Thymus (tissue), 14 donors: Measurements from ENCODE around the gene ZNF514. TPM values are rescaled to one million over a fixed set of nuclear protein-coding genes. Genes with fewer than 3 reads are reported as not detected.
A peak's percentile ranks its signal among the peaks of the same experiment; 100 is the strongest.
"Not testable (repeated sequence)": the region's sequence is repeated elsewhere in the genome, so short reads cannot be mapped to it uniquely, and the experiment has no call there.

Source experiments
- DNase-seq, 9 donors: peaks; one replicate each; pipeline ENCODE4 v3.0.0-alpha.2; 2013; ENCODE audit warnings: low spot score in 9 of 9, low read depth in 6 of 9, missing footprints in 1 of 9
- H3K27ac ChIP-seq, 2 donors: one replicate each; pipeline ENCODE4 v1.5.1; 2013; ENCODE audit warnings: control low read depth in 1 of 2, low read depth in 1 of 2, low read length in 1 of 2, mild to moderate bottlenecking in 1 of 2, moderate library complexity in 1 of 2
- H3K27me3 ChIP-seq, 2 donors: one replicate each; pipeline ENCODE4 v1.5.1; 2013; ENCODE audit warnings: low read length in 1 of 2; ENCODE audit not compliant: control insufficient read depth in 2 of 2, insufficient read depth in 1 of 2
- H3K36me3 ChIP-seq, 2 donors: one replicate each; pipeline ENCODE4 v1.5.1; 2013; ENCODE audit warnings: low read length in 1 of 2, mild to moderate bottlenecking in 1 of 2, moderate library complexity in 1 of 2; ENCODE audit not compliant: control insufficient read depth in 2 of 2, insufficient read depth in 2 of 2
- H3K4me1 ChIP-seq, 2 donors: one replicate each; pipeline ENCODE4 v1.5.1; 2013; ENCODE audit warnings: low read length in 2 of 2; ENCODE audit not compliant: control insufficient read depth in 2 of 2, insufficient read depth in 2 of 2
- H3K4me3 ChIP-seq, 2 donors: one replicate each; pipeline ENCODE4 v1.5.1; 2013; ENCODE audit warnings: low read length in 2 of 2, control low read depth in 1 of 2, mild to moderate bottlenecking in 1 of 2
- H3K9me3 ChIP-seq, 2 donors: one replicate each; pipeline ENCODE4 v1.5.1; 2013; ENCODE audit warnings: low read length in 1 of 2, mild to moderate bottlenecking in 1 of 2; ENCODE audit not compliant: control insufficient read depth in 2 of 2, insufficient read depth in 1 of 2
- WGBS: extraction: QIAGEN DNeasy Blood & Tissue Kit; methylation state at CpG from one replicate; pipeline ENCODE4 v1.1.7; 2013; 5-methylcytosine and 5-hydroxymethylcytosine counted together
- long read RNA-seq, 10 donors: transcript quantifications; one replicate each; lab custom pipeline, GENCODE V29; 2026
- polyA plus RNA-seq: library from polyadenylated mRNA; stranded (reverse); fragments of 200-250 nt; gene quantifications from one replicate; pipeline ENCODE4 v1.2.3, GENCODE V29; 2013
- total RNA-seq: library from RNA; stranded (reverse); fragments of 120-200 nt; gene quantifications from one replicate; pipeline ENCODE4 v1.2.4, GENCODE V29; 2013
- donor health status: healthy.

ZNF514 gene
- total RNA-seq (11.5 TPM), polyA plus RNA-seq (18.6 TPM)
- long read RNA-seq, donor 1, full-length matches to known transcripts, result 1 of 1 reads
- long read RNA-seq, donor 1, partial matches to known transcripts, result 0 of 1 reads
- long read RNA-seq, donor 1, other reads (novel, unspliced or antisense), result 0 of 1 reads
- long read RNA-seq, donor 2, full-length matches to known transcripts, result 5 of 5 reads
- long read RNA-seq, donor 2, partial matches to known transcripts, result 0 of 5 reads
- long read RNA-seq, donor 2, other reads (novel, unspliced or antisense), result 0 of 5 reads
- long read RNA-seq, donor 3, full-length matches to known transcripts, result 4 of 4 reads
- long read RNA-seq, donor 3, partial matches to known transcripts, result 0 of 4 reads
- long read RNA-seq, donor 3, other reads (novel, unspliced or antisense), result 0 of 4 reads
- long read RNA-seq, donor 4, result 0 reads
- long read RNA-seq, donor 5, full-length matches to known transcripts, result 4 of 4 reads
- long read RNA-seq, donor 5, partial matches to known transcripts, result 0 of 4 reads
- long read RNA-seq, donor 5, other reads (novel, unspliced or antisense), result 0 of 4 reads
- long read RNA-seq, donor 6, partial matches to known transcripts, result 0 of 1 reads
- long read RNA-seq, donor 6, other reads (novel, unspliced or antisense), result 0 of 1 reads
- long read RNA-seq, donor 7, result 0 reads
- long read RNA-seq, donor 8, result 0 reads
- long read RNA-seq, donor 9, full-length matches to known transcripts, result 2 of 2 reads
- long read RNA-seq, donor 9, partial matches to known transcripts, result 0 of 2 reads
- long read RNA-seq, donor 9, other reads (novel, unspliced or antisense), result 0 of 2 reads
- long read RNA-seq, donor 10, result 0 reads

DNA sequence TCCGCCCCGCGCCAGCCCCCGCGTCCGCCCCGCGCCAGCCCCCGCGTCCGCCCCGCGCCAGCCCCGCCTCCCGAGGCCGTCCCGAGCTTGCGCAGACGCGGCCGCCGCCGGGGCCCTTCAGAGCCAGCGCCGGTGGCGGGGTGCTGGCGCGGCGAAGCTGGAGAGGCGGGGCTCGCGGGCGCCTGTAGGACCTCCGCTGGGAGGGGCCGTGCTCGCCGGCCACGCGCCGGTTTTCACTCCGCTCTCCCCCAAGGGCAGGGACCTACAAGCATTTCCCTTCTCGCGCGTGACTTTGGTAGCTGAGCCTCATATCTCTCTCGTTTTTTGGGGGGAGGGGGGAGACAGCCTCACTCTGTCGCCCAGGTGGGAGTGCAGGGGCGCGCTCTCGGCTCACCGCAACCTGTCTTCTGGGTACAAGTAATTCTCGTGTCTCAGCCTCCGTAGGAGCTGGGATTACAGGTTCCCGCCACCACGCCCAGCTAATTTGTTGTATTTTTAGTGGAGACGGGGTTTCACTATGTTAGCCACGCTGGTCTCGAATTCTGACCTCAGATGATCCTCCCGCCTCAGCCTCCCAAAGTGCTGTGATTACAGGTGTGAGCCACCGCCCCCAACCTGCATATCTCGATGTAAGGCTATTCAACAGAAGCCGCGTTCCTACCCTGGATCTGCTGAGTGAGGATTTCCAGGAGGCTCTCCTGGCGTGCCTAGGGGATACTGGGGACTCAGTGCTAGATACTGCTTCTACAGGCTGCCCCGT is at the start of gene ZNF514:
TSS of gene ZNF514 (minus strand) at position 159 of the 760 bp plus-strand sequence. CDS start 6,595 bp downstream, outside the sequence.
- Histone ChIP-seq H3K27me3 (peaks cover 0 to 6% of the 10 kb centered on the region in 2 donors), H3K27ac (peak within 1 kb of the TSS; percentile 24 to 85), H3K36me3 (no peaks in the 10 kb centered on the region), H3K4me3 (peak within 1 kb of the TSS; percentile 58 to 77), H3K9me3 (peaks cover 0 to 1% of the 10 kb centered on the region in 2 donors), H3K4me1 (peaks cover 3 to 20% of the 10 kb centered on the region in 2 donors)
- peak in 7 of 9 donors; percentile 24 to 80 (median 63) for DNase-seq
- WGBS, result 14% methylated on average over 64 of the region's 64 CpGs

DNA sequence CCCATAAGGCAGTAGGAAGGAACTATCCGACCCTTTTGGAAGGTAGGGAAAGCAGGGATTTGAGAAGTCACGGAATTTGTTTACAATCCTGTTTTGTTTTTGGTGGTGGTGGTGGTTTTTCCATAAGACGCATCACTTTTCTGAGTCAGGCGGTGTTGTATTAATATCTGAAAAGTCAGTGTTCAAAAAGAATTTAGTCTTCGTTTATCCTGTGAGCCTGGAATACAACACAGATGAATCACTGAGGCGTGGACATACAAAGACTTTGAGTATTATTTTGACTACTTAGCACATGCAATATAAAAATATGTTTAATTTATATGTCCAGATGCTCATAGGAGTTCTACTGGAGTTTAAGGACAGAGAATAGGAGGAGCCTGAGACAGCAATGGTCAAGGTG is 48.5 kb upstream of the ZNF514 start:
- Histone ChIP-seq H3K27ac (no peak overlapping the region), H3K4me1 (peaks cover 3 to 5% of the 10 kb centered on the region in 2 donors), H3K27me3 (no peaks in the 10 kb centered on the region), H3K36me3 (peaks cover 12 to 21% of the 10 kb centered on the region in 2 donors), H3K9me3 (peaks cover 0 to 5% of the 10 kb centered on the region in 2 donors), H3K4me3 (peak overlapping the region; percentile 88 to 97)
- DNase-seq, result no peak
- 91% methylated on average over 6 of the region's 6 CpGs for WGBS

DNA sequence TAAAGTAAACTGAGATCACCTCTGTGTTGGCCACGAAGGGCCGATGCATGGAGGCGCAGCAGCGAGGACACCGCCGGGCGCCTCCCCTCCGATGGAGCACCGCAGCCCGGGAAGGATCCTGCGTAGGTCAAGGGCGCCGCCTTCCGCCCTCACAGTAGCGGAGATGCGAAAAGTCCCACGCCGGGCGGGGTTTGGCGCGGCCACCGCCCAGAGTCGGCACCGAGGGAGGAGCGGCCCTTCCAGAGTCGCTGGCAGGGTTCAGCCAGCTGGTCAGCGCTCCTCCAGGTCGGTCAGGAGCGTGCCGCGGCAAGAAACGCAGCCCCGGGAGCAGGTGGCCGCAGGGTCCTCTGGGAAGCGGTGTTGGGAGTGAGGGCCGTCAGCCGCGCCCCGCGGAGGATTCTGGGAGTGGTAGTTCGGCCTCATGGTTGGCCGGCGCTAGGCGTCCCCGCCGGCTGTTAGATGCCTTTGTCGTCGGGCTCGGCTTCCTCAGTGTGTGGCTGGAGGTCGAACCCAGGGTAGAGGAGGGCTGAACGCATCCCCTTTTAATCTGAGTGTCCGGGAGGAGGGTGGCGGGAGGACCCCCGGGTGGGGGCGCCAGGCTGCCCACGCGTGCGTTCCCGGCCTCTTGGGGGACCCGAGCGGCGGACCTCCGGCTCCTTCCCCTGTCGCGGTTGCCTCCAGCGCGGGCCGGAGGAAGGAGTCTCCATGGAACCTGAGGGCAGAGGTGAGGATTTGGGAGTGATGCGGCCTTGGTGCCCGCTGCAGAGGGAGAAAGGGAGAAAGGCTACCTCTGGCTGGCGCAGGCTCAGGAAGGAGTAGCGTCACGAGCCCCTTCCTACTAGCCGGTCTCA is 47.7 kb upstream of the ZNF514 start, which contains the start of gene ZNF892:
TSS of gene ZNF892 (plus strand) at position 411 of the 851 bp plus-strand sequence. CDS start at position 706, 295 bp downstream.
- under 1% methylated on average over 74 of the region's 74 CpGs for WGBS

DNA sequence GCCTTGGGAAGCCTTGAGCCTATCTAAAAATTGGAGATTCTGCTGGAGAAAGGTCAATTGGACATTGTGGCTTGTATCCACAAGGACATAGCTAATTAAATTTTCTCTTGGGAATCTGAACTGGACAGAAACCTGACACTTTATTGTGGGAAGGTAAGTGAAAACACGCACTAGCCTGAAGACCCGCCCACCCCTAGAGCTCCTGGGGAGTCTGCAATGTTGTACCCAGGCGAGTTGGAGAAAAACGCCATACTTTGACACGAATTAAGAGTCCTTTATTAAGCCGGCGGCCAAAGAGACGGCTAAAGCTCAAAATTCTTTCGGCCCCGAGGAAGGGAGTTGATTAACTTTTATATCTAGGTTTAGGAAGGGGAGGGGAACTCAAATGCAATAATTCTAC is 46.4 kb upstream of the ZNF514 start:
- 64% methylated on average over 10 of the region's 10 CpGs for WGBS
- H3K9me3 ChIP-seq, result no peaks in the 10 kb centered on the region
- peaks cover 0 to 4% of the 10 kb centered on the region in 2 donors for H3K36me3 ChIP-seq
- H3K4me1 ChIP-seq, result peaks cover 3 to 5% of the 10 kb centered on the region in 2 donors
- DNase-seq, result no peak
- no peaks in the 10 kb centered on the region for H3K27me3 ChIP-seq
- H3K4me3 ChIP-seq, result no peak overlapping the region
- H3K27ac ChIP-seq, result no peak overlapping the region

More for the DNA sequence above, 47.7 kb upstream of the ZNF514 start, which contains the start of gene ZNF892:
- Histone ChIP-seq H3K4me1 (peaks cover 3 to 5% of the 10 kb centered on the region in 2 donors), H3K9me3 (peaks cover 0 to 2% of the 10 kb centered on the region in 2 donors), H3K4me3 (peak within 1 kb of the TSS; percentile 88 to 97), H3K36me3 (peaks cover 9 to 14% of the 10 kb centered on the region in 2 donors), H3K27ac (peak within 1 kb of the TSS; percentile 66 to 78), H3K27me3 (no peaks in the 10 kb centered on the region)
- peak; percentile 51 to 90 (median 71) for DNase-seq

DNA sequence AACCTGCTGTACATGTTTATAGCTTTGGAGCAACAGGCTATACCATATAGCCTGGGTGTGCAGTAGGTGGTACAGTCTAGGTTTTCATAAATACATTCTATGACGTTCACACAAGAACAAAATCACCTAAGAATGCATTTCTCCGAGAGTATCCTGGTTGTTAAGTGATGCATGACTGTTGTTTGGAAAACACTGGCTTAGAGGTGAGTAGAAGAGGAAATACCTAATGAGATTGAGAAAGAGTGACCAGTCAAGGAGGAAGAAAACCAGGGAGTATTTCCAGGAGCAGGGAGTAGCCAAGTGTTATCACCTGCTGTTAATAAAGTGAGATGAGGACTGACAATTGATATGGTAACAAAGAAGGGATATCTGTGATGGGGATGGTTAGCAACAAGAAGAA is 44.7 kb upstream of the ZNF514 start:
- Histone ChIP-seq H3K4me3 (no peak overlapping the region), H3K36me3 (no peaks in the 10 kb centered on the region), H3K27ac (no peak overlapping the region), H3K4me1 (peaks cover 3 to 5% of the 10 kb centered on the region in 2 donors), H3K27me3 (peaks cover 0 to 3% of the 10 kb centered on the region in 2 donors), H3K9me3 (peaks cover 0 to 3% of the 10 kb centered on the region in 2 donors)
- no peak for DNase-seq
- 98% methylated on average over 2 of the region's 2 CpGs for WGBS

DNA sequence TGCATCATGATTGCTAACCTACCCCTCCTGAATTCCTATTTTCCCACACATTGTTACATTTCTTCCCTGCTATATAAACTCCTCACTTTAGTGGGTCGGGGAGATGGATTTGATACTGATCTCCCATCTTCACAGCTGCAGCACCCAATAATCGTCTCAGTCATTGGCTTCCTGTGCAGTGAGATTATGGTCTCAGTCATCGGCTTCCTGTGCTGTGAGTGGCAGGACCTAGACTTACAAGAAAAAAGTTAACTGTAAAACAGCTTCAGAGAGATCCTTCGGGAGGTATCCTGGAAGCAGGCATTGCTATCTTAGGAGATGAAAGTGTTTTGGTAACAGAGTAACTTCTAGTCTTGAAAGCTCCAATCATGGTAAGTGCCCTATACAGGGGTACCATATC is 44.3 kb upstream of the ZNF514 start:
- Histone ChIP-seq H3K9me3 (peaks cover 0 to 3% of the 10 kb centered on the region in 2 donors), H3K4me1 (peaks cover 3 to 5% of the 10 kb centered on the region in 2 donors), H3K4me3 (no peak overlapping the region), H3K27ac (no peak overlapping the region), H3K27me3 (peaks cover 0 to 3% of the 10 kb centered on the region in 2 donors), H3K36me3 (no peaks in the 10 kb centered on the region)
- DNase-seq, result peak in 2 of 9 donors; percentile 4 to 16
- 77% methylated on average over 4 of the region's 4 CpGs for WGBS

DNA sequence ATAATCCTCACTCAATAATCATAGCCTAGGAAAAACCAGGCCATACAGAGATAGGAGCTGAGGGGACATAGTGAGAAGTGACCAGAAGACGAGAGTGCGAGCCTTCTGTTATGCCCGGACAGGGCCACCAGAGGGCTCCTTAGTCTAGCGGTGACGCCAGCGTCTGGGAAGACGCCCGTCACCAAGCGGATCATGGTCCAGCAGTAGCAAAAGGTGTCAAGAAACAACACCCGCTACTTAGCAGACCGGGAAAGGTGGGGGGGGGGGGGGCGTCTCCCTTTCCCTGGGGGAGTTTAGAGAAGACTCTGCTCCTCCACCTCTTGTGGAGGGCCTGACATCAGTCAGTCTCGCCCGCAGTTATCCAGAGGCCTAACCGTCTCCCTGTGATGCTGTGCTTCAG is 33.3 kb upstream of the ZNF514 start:
- not testable (repeated sequence) for H3K27ac ChIP-seq, H3K36me3 ChIP-seq, H3K4me3 ChIP-seq, H3K27me3 ChIP-seq, DNase-seq, H3K4me1 ChIP-seq, H3K9me3 ChIP-seq
- WGBS, result 26% methylated on average over 15 of the region's 15 CpGs

DNA sequence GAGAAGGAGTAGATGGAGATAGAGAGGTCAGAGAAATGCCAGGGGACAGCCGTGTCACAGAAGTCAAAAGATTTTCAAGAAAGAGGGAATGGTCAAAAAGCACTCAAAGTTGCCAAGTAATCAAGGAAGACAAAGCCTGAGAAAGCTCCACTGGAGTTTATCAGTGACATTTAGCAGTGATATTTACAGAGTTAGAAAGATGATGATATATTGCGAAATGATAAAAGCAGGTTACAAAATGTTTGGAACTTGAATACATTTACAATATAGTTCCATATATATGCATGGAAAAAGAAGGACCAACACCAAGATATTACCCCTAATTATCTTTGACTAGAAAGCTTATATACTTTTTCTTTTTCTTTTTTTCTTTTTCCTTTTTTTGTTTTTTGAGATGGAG is 26.3 kb upstream of the ZNF514 start:
- Histone ChIP-seq H3K9me3 (peaks cover 0 to 2% of the 10 kb centered on the region in 2 donors), H3K4me3 (no peak overlapping the region), H3K27ac (no peak overlapping the region), H3K4me1 (no peaks in the 10 kb centered on the region), H3K27me3 (no peaks in the 10 kb centered on the region), H3K36me3 (peaks cover 13% of the 10 kb centered on the region in 2 donors)
- WGBS, result 92% methylated on average over 2 of the region's 2 CpGs
- DNase-seq, result no peak
